Right renal pelvis (tissue), 4 donors: ENCODE measurements around the gene POLH. TPM values are rescaled to one million over a fixed set of nuclear protein-coding genes. Genes with fewer than 3 reads are reported as not detected.

ENCODE experiments used
- polyA plus RNA-seq, 4 donors: library from polyadenylated mRNA; unstranded; fragments of 120-200 nt; gene quantifications; one replicate each; pipeline ENCODE4 v1.2.1, GENCODE V29; 2013; ENCODE audit not compliant: insufficient read length in 4 of 4

The POLH gene
- polyA plus RNA-seq, 4 donors = 18.8 to 22.0 (median 19.6) TPM

Other genes starting within 250 kb of the POLH start
- gene ZNF318, start 206.5 kb upstream of the POLH start, polyA plus RNA-seq = 10 to 100 TPM; 22.1 to 29.4 (median 28.1) TPM
- gene ABCC10, start 148.6 kb upstream of the POLH start, polyA plus RNA-seq = 10 to 100 TPM; 20.1 to 21.3 (median 20.9) TPM
- 1 to 10 TPM in 2 of 4 donors, under 1 TPM in 2; 0.87 to 1.4 (median 1.1) TPM for gene DLK2, start 120.6 kb upstream of the POLH start, polyA plus RNA-seq
- gene TJAP1, start 98.6 kb upstream of the POLH start, polyA plus RNA-seq = 10 to 100 TPM; 27.4 to 35.7 (median 32.0) TPM
- 1 to 10 TPM in 3 of 4 donors, under 1 TPM in 1; 0.98 to 1.9 (median 1.0) TPM for gene LRRC73, start 65.8 kb upstream of the POLH start, polyA plus RNA-seq
- gene YIPF3, start 59.3 kb upstream of the POLH start, polyA plus RNA-seq = 100 to 1,000 TPM; 146 to 162 (median 153) TPM
- 10 to 100 TPM; 37.3 to 45.1 (median 39.0) TPM for gene POLR1C, start 59.1 kb upstream of the POLH start, polyA plus RNA-seq
- 10 to 100 TPM; 46.3 to 50.4 (median 47.8) TPM for gene XPO5, start 147 bp upstream of the POLH start, polyA plus RNA-seq
- 10 to 100 TPM; 46.5 to 52.1 (median 49.2) TPM for gene GTPBP2, start 53.1 kb downstream of the POLH start, polyA plus RNA-seq
- 10 to 100 TPM; 24.6 to 28.8 (median 26.3) TPM for gene MAD2L1BP, start 59.7 kb downstream of the POLH start, polyA plus RNA-seq
- 1 to 10 TPM; 1.4 to 1.7 (median 1.5) TPM for gene RSPH9, start 68.9 kb downstream of the POLH start, polyA plus RNA-seq
- gene MRPS18A, start 111.6 kb downstream of the POLH start, polyA plus RNA-seq = 10 to 100 TPM; 45.0 to 54.1 (median 48.1) TPM
- gene VEGFA, start 194.0 kb downstream of the POLH start, polyA plus RNA-seq = 100 to 1,000 TPM; 279 to 352 (median 292) TPM